DOHH2 (cell line): Measurements from ENCODE around the gene SEPHS1.

Experiments
- H3F3A ChIP-seq: fragments of 200-600 bp; sonication (generic), shearing (Covaris generic); 2 replicates; pipeline ENCODE4 v1.6.0; 2016; ENCODE audit warnings: antibody characterized with exemption, mild to moderate bottlenecking; ENCODE audit not compliant: control insufficient read depth, insufficient read depth
- H3K27ac ChIP-seq: fragments of 200-600 bp; sonication (generic); 2 replicates; pipeline ENCODE4 v1.5.1; 2014; ENCODE audit warnings: low read depth, mild to moderate bottlenecking, low read length, moderate library complexity
- H3K27me3 ChIP-seq: fragments of 200-600 bp; sonication (generic); 2 replicates; pipeline ENCODE4 v1.6.1; 2014; ENCODE audit warnings: mild to moderate bottlenecking, low read length, mixed read lengths; ENCODE audit not compliant: control insufficient read depth
- H3K36me3 ChIP-seq: fragments of 200-600 bp; sonication (generic); 2 replicates; pipeline ENCODE4 v1.6.1; 2014; ENCODE audit warnings: mild to moderate bottlenecking, low read length, moderate library complexity, mixed read lengths; ENCODE audit not compliant: control insufficient read depth
- H3K4me1 ChIP-seq: fragments of 200-600 bp; sonication (generic); 2 replicates; pipeline ENCODE4 v1.6.1; 2014; ENCODE audit warnings: mild to moderate bottlenecking, low read length, mixed read lengths; ENCODE audit not compliant: control insufficient read depth
- H3K4me2 ChIP-seq: fragments of 200-600 bp; sonication (generic); 2 replicates; pipeline ENCODE4 v1.6.0; 2014; ENCODE audit warnings: mild to moderate bottlenecking, low read length, moderate library complexity
- H3K4me3 ChIP-seq: fragments of 200-600 bp; sonication (generic); 2 replicates; pipeline ENCODE4 v1.5.1; 2014; ENCODE audit warnings: mild to moderate bottlenecking, low read length, mixed read lengths
- H3K79me2 ChIP-seq: fragments of 200-600 bp; sonication (generic); 2 replicates; pipeline ENCODE4 v1.6.1; 2014; ENCODE audit warnings: mild to moderate bottlenecking, low read length, mixed read lengths; ENCODE audit not compliant: control insufficient read depth
- H3K9me2 ChIP-seq: fragments of 200-600 bp; sonication (generic); replicated peaks from 2 replicates; pipeline ENCODE4 v1.6.1; 2014; ENCODE audit warnings: mild to moderate bottlenecking, low read length, mixed read lengths; ENCODE audit not compliant: control insufficient read depth
- H3K9me3 ChIP-seq: fragments of 200-600 bp; sonication (generic); 2 replicates; pipeline ENCODE4 v1.6.1; 2014; ENCODE audit warnings: antibody characterized with exemption, low read length, mixed read lengths; ENCODE audit not compliant: control insufficient read depth, insufficient read depth
- H4K20me1 ChIP-seq: fragments of 200-600 bp; sonication (generic); 2 replicates; pipeline ENCODE4 v1.6.0; 2014; ENCODE audit warnings: low read depth, mild to moderate bottlenecking, antibody characterized with exemption, low read length, moderate library complexity; ENCODE audit not compliant: control insufficient read depth, insufficient read depth
- CTCF ChIP-seq: fragments of 200-600 bp; sonication (generic); IDR thresholded peaks from one replicate; pipeline ENCODE4 v1.5.1; 2014; ENCODE audit warnings: antibody characterized with exemption, mild to moderate bottlenecking, low read depth, low read length; ENCODE audit not compliant: poor library complexity, severe bottlenecking
- EZH2phosphoT487 ChIP-seq: fragments of 200-600 bp; sonication (generic); IDR thresholded peaks from 2 replicates; pipeline ENCODE4 v1.6.1; 2017; ENCODE audit warnings: borderline replicate concordance, mild to moderate bottlenecking, antibody characterized with exemption, low read length, moderate library complexity, mixed read lengths

The SEPHS1 gene

GRCh38 chr10:13322615-13323148 is 25.4 kb downstream of the SEPHS1 start:
- no peaks in the 10 kb centered on the region for H3K79me2 ChIP-seq
- H3K27ac ChIP-seq = no peak overlapping the region
- H3K9me3 ChIP-seq = no peaks in the 10 kb centered on the region
- H4K20me1 ChIP-seq = no peaks in the 10 kb centered on the region
- no peak overlapping the region for H3K4me2 ChIP-seq
- H3K36me3 ChIP-seq = peaks cover 63% of the 10 kb centered on the region
- no peaks in the 10 kb centered on the region for H3K4me1 ChIP-seq
- TF ChIP-seq CTCF (no peak), EZH2phosphoT487 (no peak)
- H3K9me2 ChIP-seq = no peaks in the 10 kb centered on the region
- peaks cover 3% of the 10 kb centered on the region; the same call in 1 of the 2 replicates for H3F3A ChIP-seq
- H3K4me3 ChIP-seq = no peak overlapping the region
- no peaks in the 10 kb centered on the region for H3K27me3 ChIP-seq

GRCh38 chr10:13321576-13321975 is 26.5 kb downstream of the SEPHS1 start:
- Histone ChIP-seq H3F3A (peaks cover 3% of the 10 kb centered on the region; the same call in 1 of the 2 replicates), H4K20me1 (no peaks in the 10 kb centered on the region), H3K4me2 (no peak overlapping the region), H3K9me2 (no peaks in the 10 kb centered on the region), H3K36me3 (peaks cover 57% of the 10 kb centered on the region), H3K79me2 (no peaks in the 10 kb centered on the region), H3K27me3 (no peaks in the 10 kb centered on the region), H3K4me3 (no peak overlapping the region), H3K27ac (no peak overlapping the region), H3K4me1 (no peaks in the 10 kb centered on the region), H3K9me3 (no peaks in the 10 kb centered on the region)
- TF ChIP-seq EZH2phosphoT487 = no peak
- no peak for TF ChIP-seq CTCF

- no peaks in the 10 kb centered on the region for H3K4me1 ChIP-seq
- no peaks in the 10 kb centered on the region for H3K27me3 ChIP-seq
- no peak for TF ChIP-seq EZH2phosphoT487
- no peak for TF ChIP-seq CTCF
- no peaks in the 10 kb centered on the region for H3K9me2 ChIP-seq
- H3K4me3 ChIP-seq = no peak overlapping the region
- no peaks in the 10 kb centered on the region for H3K79me2 ChIP-seq
- no peaks in the 10 kb centered on the region; the same call in 1 of the 2 replicates for H3F3A ChIP-seq
- no peaks in the 10 kb centered on the region for H4K20me1 ChIP-seq
- H3K4me2 ChIP-seq = no peak overlapping the region
- peaks cover 35% of the 10 kb centered on the region for H3K36me3 ChIP-seq
- H3K9me3 ChIP-seq = no peaks in the 10 kb centered on the region
- no peak overlapping the region for H3K27ac ChIP-seq
These were observed 28.9 kb downstream of the SEPHS1 start for GRCh38 chr10:13319166-13319565.
